OCI-LY3 (cell line): ENCODE data around the gene PYY.

Experiments
- CTCF ChIP-seq: fragments of 200-600, 300-600 bp; sonication (generic); IDR thresholded peaks from 2 replicates; pipeline ENCODE4 v1.5.1; 2014; ENCODE audit warnings: antibody characterized with exemption, low read length, low read depth
- EZH2phosphoT487 ChIP-seq: fragments of 200-600 bp; shearing (Covaris generic); IDR thresholded peaks from 2 replicates; pipeline ENCODE4 v1.6.1; 2018; ENCODE audit warnings: antibody characterized with exemption, mixed run types, low read depth

DNA sequence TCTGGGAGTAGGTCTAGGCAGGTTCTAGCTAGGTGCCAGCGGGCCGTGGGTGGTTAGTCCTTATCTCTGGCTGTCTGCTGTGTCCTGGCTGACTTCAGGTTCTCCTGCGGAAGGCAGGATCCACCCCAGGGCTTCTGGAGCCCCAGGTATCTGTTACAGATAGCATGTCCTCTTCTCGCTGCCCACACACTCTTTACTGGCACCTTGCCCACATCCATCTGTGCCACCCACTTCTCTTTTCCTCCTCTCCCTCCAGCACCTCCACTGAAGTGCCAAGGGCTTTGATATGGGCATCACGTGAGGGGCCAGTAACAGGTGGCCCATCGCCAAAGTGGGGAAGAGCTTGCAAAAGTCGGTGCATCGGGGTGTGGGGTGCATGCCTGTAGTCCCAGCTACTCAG lies 41.8 kb downstream of the PYY start:
- TF ChIP-seq EZH2phosphoT487 (no peak), CTCF (no peak)
